Muscle of arm (tissue), 12 donors: ENCODE measurements around the gene HOXA3. TPM values are rescaled to one million over a fixed set of nuclear protein-coding genes. Genes with fewer than 3 reads are reported as not detected.

Experiments used
- DNase-seq: peaks from one replicate; pipeline ENCODE4 v3.0.0-alpha.2; 2013
- polyA plus RNA-seq, 12 donors: library from polyadenylated mRNA; unstranded; fragments of 120-200 nt; gene quantifications; one replicate each; pipeline ENCODE4 v1.2.1, GENCODE V29; 2013; ENCODE audit not compliant: insufficient read length in 12 of 12

Gene HOXA3
- polyA plus RNA-seq, 12 donors = 6.8 to 48.8 (median 12.9) TPM; not detected in 1

GRCh38 chr7:27131390-27131819 lies 21.0 kb downstream of the HOXA3 start:
- DNase-seq = no peak

- DNase-seq = peak; percentile 92
These were observed 21.6 kb downstream of the HOXA3 start, which contains the start of gene HOXA4 for GRCh38 chr7:27130540-27131389. Gene HOXA4 (minus strand): TSS chr7:27130757. CDS start chr7:27130733, 24 bp downstream.

- DNase-seq = no peak
These were observed 22.4 kb downstream of the HOXA3 start for GRCh38 chr7:27129729-27130539.

- DNase-seq = no peak
These were observed 23.3 kb downstream of the HOXA3 start for GRCh38 chr7:27128776-27129728.

- no peak for DNase-seq
These were observed 24.3 kb downstream of the HOXA3 start for GRCh38 chr7:27128034-27128433.

GRCh38 chr7:27126596-27127327 lies 25.6 kb downstream of the HOXA3 start:
- DNase-seq = no peak

GRCh38 chr7:27125986-27126394 lies 26.4 kb downstream of the HOXA3 start:
- no peak for DNase-seq

GRCh38 chr7:27124902-27125689 lies 27.3 kb downstream of the HOXA3 start:
- DNase-seq = no peak

GRCh38 chr7:27124096-27124901 lies 28.1 kb downstream of the HOXA3 start:
- no peak for DNase-seq

GRCh38 chr7:27123477-27124053 lies 28.8 kb downstream of the HOXA3 start:
- no peak for DNase-seq

- DNase-seq = no peak
These were observed 29.3 kb downstream of the HOXA3 start for GRCh38 chr7:27123007-27123476.

- DNase-seq = no peak
These were observed 30.1 kb downstream of the HOXA3 start for GRCh38 chr7:27122077-27122910.

- no peak for DNase-seq
These were observed 30.7 kb downstream of the HOXA3 start for GRCh38 chr7:27121684-27122076.

- DNase-seq = no peak
These were observed 32.9 kb downstream of the HOXA3 start for GRCh38 chr7:27119412-27119911.

GRCh38 chr7:27118580-27118979 lies 33.8 kb downstream of the HOXA3 start:
- no peak for DNase-seq

GRCh38 chr7:27117887-27118491 lies 34.4 kb downstream of the HOXA3 start:
- DNase-seq = no peak
